ENCODE results near the gene KIF1C. TPM values are rescaled to one million over a fixed set of nuclear protein-coding genes. Genes with fewer than 3 reads are reported as not detected.

The KIF1C gene
- total RNA-seq, 2 experiments from 2014 or later = 20.6 to 53.7 TPM

DNA sequence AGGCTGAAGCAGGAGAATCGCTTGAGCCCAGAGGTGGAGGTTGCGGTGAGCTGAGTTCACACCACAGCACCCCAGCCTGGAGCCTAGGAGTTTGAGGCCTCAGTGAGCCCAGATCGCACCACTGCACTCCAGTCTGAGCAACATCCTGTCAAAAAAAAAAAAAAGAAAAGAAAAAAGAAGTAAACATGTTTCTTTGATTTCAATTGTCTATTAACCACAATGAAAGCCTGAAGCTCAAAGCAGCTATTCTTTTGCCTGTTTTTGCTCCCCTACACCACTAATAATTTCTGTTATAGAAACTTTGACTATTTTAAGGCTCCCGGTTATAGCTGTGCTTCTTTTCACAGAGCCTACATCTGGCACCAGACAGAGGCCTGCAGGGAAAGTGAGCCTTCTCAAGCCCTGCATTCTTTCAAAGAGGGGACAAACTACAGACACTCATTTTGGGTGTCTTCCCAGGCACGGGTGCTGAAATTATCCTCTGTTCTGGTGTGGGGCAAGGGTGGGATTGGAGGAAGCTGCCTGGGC lies 51.6 kb downstream of the KIF1C start:
- Histone ChIP-seq H2AFZ (ENCODE audit: low read length) (peak overlapping the region; percentile 77; the same call in 1 of the 2 replicates), H3K4me3 (ENCODE audit: low read depth, low read length, poor library complexity, severe bottlenecking) (peak overlapping the region; percentile 35), H3K9me3 (ENCODE audit: low read length) (no peaks in the 10 kb centered on the region), H3K79me2 (ENCODE audit: insufficient read depth, low read depth, low read length) (no peaks in the 10 kb centered on the region), H3K27ac (ENCODE audit: low read depth, low read length, poor library complexity, severe bottlenecking) (peak overlapping the region; percentile 96), H3K4me1 (ENCODE audit: insufficient read depth, low read length, poor library complexity, severe bottlenecking) (peaks cover 37% of the 10 kb centered on the region), H4K20me1 (ENCODE audit: insufficient read depth, low read length) (no peaks in the 10 kb centered on the region), H3K36me3 (ENCODE audit: insufficient read depth, low read length) (no peaks in the 10 kb centered on the region), H3K4me2 (ENCODE audit: low read length) (peak overlapping the region; percentile 78), H3K9me2 (ENCODE audit: insufficient read depth, low read length) (no peaks in the 10 kb centered on the region)
- BruUV-seq (replicated peaks) = no TSS peak
- peak; percentile 78 for DNase-seq (ENCODE audit: low spot score)
- ChIA-PET CTCF (ENCODE audit: unreplicated experiment) (interaction anchor here (1.2 kb wide), 1 partner anchor 19 kb away, joined by 3 read pairs; no protein-coding TSS in a partner anchor), POLR2A (interaction anchor here (0.6 to 1.5 kb wide), 7 partner anchors 10 to 445 kb away, joined by 3 to 7 read pairs (median 6); partner anchors contain the start of genes RNF167 and SLC25A11)
- TF ChIP-seq CTCF (conservative IDR thresholded peaks at IDR 0.05; ENCODE audit: low read length) (no peak), EZH2phosphoT487 (IDR thresholded peaks at IDR 0.05; ENCODE audit: borderline replicate concordance, low read depth, low read length) (no peak)
- intact Hi-C loops (cut with micrococcal nuclease; ENCODE audit: unreplicated experiment) = no loop called here

- Histone ChIP-seq H3K27ac (ENCODE audit: low read depth, low read length, poor library complexity, severe bottlenecking) (peak overlapping the region; percentile 96), H3K4me1 (ENCODE audit: insufficient read depth, low read length, poor library complexity, severe bottlenecking) (peaks cover 37% of the 10 kb centered on the region), H3K9me3 (ENCODE audit: low read length) (no peaks in the 10 kb centered on the region), H4K20me1 (ENCODE audit: insufficient read depth, low read length) (no peaks in the 10 kb centered on the region), H3K79me2 (ENCODE audit: insufficient read depth, low read depth, low read length) (no peaks in the 10 kb centered on the region), H3K36me3 (ENCODE audit: insufficient read depth, low read length) (no peaks in the 10 kb centered on the region), H3K4me3 (ENCODE audit: low read depth, low read length, poor library complexity, severe bottlenecking) (no peak overlapping the region), H3K4me2 (ENCODE audit: low read length) (peak overlapping the region; percentile 78), H3K9me2 (ENCODE audit: insufficient read depth, low read length) (no peaks in the 10 kb centered on the region), H2AFZ (ENCODE audit: low read length) (peak overlapping the region; percentile 77; the same call in 1 of the 2 replicates)
- no peak for DNase-seq (ENCODE audit: low spot score)
- TF ChIP-seq CTCF (conservative IDR thresholded peaks at IDR 0.05; ENCODE audit: low read length) (no peak), EZH2phosphoT487 (IDR thresholded peaks at IDR 0.05; ENCODE audit: borderline replicate concordance, low read depth, low read length) (no peak)
- CTCF ChIA-PET (ENCODE audit: unreplicated experiment) = no interaction called here
- intact Hi-C loops (cut with micrococcal nuclease; ENCODE audit: unreplicated experiment) = no loop called here
- no TSS peak for BruUV-seq (replicated peaks)
- POLR2A ChIA-PET = interaction anchor here (1.6 kb wide), 1 partner anchor 13 kb away, joined by 3 read pairs; no protein-coding TSS in a partner anchor
Observed at GRCh38 chr17:5050278-5050677, 52.5 kb downstream of the KIF1C start.

- H3K4me3 ChIP-seq (ENCODE audit: low read depth, low read length, poor library complexity, severe bottlenecking) = no peak overlapping the region
- ChIA-PET CTCF (ENCODE audit: unreplicated experiment) (no interaction called here), POLR2A (interaction anchor here (0.7 to 1.0 kb wide), 2 partner anchors 57 to 345 kb away, joined by 5 to 10 read pairs; partner anchors contain the start of gene ARRB2)
- H3K9me3 ChIP-seq (ENCODE audit: low read length) = no peaks in the 10 kb centered on the region
- no peaks in the 10 kb centered on the region for H3K79me2 ChIP-seq (ENCODE audit: insufficient read depth, low read depth, low read length)
- no peaks in the 10 kb centered on the region for H3K9me2 ChIP-seq (ENCODE audit: insufficient read depth, low read length)
- peak; percentile 27 for DNase-seq (ENCODE audit: low spot score)
- intact Hi-C loops (cut with micrococcal nuclease; ENCODE audit: unreplicated experiment) = no loop called here
- H3K4me2 ChIP-seq (ENCODE audit: low read length) = no peak overlapping the region
- peaks cover 10% of the 10 kb centered on the region for H3K4me1 ChIP-seq (ENCODE audit: insufficient read depth, low read length, poor library complexity, severe bottlenecking)
- no peak for TF ChIP-seq EZH2phosphoT487 (IDR thresholded peaks at IDR 0.05; ENCODE audit: borderline replicate concordance, low read depth, low read length)
- TF ChIP-seq CTCF (conservative IDR thresholded peaks at IDR 0.05; ENCODE audit: low read length) = peak; percentile 29; the same call in 1 of the 2 replicates
- no peaks in the 10 kb centered on the region for H4K20me1 ChIP-seq (ENCODE audit: insufficient read depth, low read length)
- no peak overlapping the region for H3K27ac ChIP-seq (ENCODE audit: low read depth, low read length, poor library complexity, severe bottlenecking)
- BruUV-seq (replicated peaks) = no TSS peak
- no peaks in the 10 kb centered on the region for H3K36me3 ChIP-seq (ENCODE audit: insufficient read depth, low read length)
- no peak overlapping the region for H2AFZ ChIP-seq (ENCODE audit: low read length)
Observed at GRCh38 chr17:5055543-5055942, 57.8 kb downstream of the KIF1C start.

All from OCI-LY7 (cell line).